ENCODE measurements around the gene FUT4.
"Not testable (repeated sequence)": the region's sequence is repeated elsewhere in the genome, so short reads cannot be mapped to it uniquely, and the experiment has no call there.

FUT4 gene

DNA sequence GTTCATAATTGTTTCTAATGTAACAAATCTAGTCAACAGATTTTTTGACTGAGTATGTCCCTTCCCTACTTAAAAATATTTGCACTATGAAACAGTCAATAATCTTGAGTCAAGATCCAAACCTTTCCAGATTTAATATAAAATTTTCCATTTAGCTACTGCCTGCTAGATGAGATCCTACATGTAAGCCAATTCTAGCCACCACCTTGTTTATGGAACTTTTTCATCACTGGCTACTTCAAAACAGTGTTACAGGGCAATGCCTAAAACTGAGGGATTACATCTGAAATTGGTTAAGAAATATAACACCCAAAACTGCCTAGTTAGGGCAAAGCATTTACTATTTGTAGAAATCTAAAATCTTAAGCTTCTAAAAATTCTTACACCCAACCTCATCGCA is 10.5 kb upstream of the FUT4 start:
- no peak for DNase-seq

DNA sequence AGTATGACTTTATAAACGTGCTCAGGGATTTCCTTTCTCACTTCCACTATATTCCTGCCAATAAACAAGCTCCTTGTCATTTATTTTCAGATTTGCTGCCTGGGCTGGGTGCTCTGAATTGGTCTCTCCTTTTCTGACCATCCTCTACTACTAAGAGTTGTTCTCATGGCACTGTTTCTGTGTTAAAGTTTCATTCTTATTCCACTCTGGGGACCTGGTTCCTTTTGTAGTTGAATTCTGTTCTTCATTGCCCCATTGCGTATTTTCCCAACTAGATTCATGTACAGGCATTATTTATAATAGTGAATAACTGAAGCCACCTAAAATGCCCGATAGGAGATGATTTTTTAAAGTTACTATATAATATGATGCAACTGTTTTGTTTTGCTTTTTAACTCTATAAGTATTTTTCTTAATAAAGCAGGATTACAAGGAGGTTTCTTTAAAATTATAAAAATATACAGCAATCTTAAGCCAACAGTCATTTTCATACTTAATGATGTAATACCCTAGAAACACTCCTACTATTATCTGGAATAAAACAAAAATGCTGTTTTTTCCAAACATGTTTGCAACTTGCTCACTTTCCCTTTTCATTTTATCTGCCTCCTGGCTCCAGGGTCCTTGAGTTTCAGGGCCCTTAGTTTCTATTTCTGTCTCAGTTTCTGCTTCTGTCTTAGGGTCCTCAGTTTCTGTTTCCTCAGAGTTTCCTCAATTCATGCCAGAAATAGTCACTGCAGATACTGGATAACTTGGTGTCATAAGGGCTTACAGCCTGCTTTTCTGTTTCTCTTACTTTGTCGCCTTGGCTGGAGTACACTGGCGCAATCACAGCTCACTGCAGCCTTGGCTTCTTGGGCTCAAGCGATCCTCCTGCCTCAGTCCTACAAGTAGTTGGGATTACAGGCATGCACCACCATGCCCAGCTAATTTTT is 9.8 kb upstream of the FUT4 start:
- peak; percentile 51 to 72 (median 65) for DNase-seq

DNA sequence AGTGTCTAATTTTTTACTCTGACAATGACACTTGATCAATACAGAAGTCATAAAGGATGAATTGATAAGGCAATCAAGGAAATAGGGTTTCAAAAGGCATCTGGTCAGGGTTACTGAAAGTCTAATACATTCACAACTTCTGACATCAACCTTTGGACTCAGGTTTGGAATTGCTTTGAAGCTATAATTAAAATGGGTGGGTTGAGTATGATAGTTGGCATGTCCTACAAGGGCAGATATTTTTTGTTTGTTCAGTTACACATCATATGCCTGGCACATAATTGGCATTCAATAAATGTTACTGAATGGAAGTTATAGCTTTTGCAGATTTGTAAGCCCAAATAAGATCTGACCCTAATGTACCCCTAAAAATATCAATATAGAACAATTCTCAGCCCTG is 7.3 kb upstream of the FUT4 start:
- DNase-seq: no peak

DNA sequence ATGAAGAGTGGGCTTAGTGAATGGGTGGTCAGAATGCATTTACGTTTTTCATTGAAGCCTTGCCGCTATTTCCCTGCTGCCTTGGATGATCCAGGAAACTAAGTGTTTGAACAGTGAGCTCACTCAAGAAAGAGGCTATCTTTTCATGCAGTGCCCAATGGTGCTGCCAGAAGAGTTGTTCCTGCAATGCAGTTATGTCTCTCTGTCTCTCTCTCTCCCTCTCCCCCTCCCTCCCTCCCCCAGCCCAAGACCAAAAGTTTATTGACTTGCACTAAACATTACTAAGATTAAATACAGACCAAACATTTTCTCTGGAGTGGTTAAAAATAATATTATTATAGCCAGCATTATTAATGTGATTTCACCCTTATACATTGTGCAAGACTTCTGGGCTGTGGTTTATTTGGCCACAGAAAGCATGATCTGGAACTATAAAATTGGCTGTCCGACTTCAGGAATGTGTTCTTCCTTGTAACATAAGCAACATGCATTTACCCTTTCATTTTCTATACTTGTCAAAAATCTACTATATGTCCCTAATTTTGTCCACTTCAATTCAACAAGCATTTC is 6.6 kb upstream of the FUT4 start:
- DNase-seq: peak in 3 of 4 experiments; percentile 25 to 47 (median 35)

DNA sequence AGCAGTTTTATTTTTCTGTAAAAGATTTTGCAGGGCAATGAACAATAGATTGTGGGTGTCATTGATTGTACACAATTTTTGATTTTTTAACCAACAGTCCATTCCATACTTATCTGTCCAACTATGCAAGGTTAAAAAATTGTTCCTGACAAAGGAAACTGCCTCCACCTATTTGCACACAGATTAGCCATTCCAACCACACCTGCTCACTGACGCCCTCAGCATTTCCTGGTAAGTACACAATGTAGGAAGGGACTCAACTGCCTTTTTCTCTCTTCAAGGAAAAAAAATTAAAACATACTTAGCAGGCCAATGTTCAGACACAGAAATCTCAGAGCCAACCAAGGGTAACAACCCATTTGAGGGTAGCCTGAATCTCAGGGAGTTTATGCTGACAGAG is 4.3 kb upstream of the FUT4 start:
- DNase-seq: no peak

DNA sequence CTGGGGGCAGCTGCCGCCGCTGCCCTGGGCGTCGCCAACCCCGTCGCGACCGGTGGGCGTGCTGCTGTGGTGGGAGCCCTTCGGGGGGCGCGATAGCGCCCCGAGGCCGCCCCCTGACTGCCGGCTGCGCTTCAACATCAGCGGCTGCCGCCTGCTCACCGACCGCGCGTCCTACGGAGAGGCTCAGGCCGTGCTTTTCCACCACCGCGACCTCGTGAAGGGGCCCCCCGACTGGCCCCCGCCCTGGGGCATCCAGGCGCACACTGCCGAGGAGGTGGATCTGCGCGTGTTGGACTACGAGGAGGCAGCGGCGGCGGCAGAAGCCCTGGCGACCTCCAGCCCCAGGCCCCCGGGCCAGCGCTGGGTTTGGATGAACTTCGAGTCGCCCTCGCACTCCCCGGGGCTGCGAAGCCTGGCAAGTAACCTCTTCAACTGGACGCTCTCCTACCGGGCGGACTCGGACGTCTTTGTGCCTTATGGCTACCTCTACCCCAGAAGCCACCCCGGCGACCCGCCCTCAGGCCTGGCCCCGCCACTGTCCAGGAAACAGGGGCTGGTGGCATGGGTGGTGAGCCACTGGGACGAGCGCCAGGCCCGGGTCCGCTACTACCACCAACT is 1.0 kb downstream of the FUT4 start:
- peak in 3 of 4 experiments; percentile 28 to 57 (median 34) for DNase-seq

DNA sequence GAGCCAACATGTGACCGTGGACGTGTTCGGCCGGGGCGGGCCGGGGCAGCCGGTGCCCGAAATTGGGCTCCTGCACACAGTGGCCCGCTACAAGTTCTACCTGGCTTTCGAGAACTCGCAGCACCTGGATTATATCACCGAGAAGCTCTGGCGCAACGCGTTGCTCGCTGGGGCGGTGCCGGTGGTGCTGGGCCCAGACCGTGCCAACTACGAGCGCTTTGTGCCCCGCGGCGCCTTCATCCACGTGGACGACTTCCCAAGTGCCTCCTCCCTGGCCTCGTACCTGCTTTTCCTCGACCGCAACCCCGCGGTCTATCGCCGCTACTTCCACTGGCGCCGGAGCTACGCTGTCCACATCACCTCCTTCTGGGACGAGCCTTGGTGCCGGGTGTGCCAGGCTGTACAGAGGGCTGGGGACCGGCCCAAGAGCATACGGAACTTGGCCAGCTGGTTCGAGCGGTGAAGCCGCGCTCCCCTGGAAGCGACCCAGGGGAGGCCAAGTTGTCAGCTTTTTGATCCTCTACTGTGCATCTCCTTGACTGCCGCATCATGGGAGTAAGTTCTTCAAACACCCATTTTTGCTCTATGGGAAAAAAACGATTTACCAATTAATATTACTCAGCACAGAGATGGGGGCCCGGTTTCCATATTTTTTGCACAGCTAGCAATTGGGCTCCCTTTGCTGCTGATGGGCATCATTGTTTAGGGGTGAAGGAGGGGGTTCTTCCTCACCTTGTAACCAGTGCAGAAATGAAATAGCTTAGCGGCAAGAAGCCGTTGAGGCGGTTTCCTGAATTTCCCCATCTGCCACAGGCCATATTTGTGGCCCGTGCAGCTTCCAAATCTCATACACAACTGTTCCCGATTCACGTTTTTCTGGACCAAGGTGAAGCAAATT is 1.8 kb downstream of the FUT4 start:
- peak; percentile 24 to 52 (median 40) for DNase-seq

DNA sequence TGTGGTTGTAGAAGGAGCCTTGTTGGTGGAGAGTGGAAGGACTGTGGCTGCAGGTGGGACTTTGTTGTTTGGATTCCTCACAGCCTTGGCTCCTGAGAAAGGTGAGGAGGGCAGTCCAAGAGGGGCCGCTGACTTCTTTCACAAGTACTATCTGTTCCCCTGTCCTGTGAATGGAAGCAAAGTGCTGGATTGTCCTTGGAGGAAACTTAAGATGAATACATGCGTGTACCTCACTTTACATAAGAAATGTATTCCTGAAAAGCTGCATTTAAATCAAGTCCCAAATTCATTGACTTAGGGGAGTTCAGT is 2.4 kb downstream of the FUT4 start:
- DNase-seq: no peak

DNA sequence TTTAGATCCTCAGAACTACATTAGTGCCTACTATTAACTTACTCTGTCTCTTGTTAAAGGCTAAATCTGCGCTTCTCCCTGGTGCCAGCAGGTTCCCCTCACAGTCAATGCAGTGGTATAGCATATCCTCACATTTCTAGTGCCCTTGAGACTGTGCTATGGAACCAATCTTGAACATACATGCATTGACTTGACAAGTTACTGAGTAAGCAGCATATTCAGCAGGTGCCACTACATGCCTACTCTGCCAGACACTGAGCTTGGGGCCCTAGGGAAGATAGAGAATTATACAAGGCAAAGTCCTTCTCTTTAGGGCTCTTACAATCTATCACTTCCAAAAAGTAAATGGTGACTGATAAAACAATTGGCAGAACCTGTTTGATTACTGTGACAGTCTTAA is 3.2 kb downstream of the FUT4 start:
- peak in 2 of 4 experiments; percentile 26 to 29 for DNase-seq

DNA sequence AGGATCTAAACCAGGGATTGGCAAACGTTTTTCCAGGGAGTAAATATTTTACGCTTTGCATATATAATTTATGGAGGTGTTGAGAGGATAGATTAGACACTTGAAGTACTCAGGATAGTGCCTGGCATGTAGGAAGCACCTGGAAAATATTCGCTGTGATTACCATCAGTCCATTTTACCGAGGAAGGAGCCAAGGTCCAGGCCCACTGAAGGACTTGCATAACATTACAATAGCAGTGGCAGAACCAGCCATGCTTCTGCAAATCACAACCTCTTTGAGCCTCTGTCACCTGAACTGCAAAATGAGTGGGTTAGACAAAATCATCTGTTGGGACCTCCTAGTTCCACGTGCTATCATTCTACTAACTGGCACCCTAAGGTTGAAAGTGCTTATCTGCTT is 5.4 kb downstream of the FUT4 start:
- DNase-seq: no peak

DNA sequence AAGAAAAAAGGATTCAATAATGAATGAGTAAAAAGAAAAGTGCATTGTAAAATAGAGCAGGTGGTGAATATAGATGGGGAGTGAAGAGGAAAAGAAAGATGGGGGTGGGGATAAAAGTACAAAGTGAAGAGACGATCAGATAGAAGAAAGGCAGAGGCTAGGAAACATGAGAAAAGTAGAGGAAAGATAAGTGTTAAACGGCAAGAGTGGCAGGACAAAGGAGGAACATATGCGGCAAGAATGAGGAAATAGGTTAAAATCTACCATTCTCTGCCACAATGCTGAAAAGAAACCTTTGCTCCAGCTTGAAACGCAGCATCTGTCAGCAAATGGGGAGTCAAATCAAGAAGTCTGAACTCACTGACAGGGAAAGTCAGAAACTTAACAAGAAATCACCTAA is 6.8 kb downstream of the FUT4 start:
- peak; percentile 35 to 68 (median 48) for DNase-seq

DNA sequence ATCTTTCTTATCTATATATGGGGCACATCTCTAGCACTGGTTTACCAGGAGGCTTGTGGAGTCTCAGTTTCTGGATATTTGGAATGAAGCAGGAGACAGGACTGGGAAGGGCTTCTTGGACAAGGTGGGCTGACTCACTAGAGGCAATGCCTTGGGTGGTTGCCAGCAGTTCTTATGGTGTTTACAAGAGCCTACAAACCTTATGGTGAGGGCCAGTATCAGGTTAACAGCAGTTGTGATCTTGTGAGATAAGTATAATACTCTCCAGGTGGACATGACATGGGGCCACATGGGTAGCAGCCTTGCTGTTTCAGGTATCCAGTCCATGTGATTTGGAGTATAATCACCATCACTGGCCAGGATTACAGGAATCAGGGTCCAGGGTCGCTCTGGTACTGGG is 10.2 kb downstream of the FUT4 start:
- DNase-seq: no peak

DNA sequence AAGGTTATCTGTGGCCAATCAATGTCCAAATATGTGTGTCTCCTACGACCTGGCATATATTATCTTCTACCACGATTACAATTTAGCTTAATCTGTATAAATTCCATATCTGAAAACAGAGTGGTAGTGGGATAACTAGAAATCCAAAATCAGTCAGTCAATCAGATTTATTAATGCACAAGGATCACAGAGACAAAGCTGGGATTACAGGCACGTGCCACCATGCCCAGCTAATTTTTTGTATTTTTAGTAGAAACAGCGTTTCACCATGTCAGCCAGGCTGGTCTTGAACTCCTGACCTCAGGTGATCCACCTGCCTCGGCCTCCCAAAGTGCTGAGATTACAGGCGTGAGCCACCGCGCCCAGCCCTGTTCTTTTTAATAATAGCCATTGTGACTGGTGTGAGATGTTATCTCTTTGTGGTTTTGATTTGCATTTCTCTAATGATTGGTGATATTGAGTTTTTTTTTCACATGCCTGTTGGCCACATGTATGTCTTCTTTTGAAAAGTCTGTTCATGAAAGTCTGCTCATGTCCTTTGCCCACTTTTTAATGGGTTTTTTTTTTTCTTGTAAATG is 12.1 kb downstream of the FUT4 start:
- not testable (repeated sequence) for DNase-seq

DNA sequence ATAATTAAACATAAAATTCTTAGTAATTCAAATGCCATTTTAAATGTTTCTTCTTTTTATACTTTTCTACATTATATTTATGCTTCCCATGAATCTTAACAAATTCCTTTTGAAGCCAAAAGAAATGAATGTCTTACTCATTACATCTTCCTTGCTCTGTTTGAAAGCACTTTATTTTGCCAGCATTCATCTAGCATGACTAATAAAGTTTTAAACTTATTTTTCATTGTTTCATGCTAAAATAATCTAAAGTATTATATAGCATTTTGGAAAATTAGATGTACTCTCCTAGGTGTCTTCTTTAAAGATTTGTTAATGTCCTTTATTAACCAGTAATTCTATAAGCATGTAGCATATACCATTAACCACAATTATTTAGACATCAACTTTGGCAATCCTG is 13.7 kb downstream of the FUT4 start:
- no peak for DNase-seq

DNA sequence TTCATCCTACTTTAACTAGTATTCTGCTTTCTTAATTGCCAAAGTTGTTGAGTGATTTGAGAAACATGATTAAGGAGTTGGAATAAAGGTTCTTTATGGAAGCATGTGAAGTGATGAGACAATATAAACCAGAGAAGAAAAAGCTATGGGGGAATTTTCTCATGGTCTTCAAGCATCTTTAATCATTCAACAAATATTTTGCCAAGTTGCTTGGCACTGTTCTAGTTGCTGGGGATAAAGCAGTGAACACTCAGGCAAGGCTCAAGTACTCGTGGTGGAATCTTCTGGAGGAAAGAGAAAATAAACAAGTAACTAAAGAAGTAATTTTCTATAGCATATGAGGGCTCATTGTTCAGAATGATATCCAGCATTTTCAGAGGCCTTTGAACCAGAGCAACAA is 14.3 kb downstream of the FUT4 start:
- DNase-seq: no peak

DNA sequence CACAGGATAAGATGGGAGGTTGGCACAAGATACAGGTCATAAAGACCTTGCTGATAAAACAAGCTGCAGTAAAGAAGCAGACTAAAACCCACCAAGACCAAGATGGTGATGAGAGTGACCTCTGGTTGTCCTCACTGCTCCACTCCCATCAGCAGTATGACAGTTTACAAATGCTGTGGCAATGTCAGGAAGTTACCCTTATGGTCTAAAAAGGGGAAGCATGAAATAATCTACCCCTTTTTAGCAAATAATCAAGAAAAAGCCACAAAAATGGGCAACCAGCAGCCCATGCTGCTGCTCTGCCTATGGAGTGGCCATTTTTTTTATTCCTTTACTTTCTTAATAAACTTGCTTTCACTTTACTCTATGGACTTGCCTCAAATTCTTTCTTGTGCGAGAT is 14.7 kb downstream of the FUT4 start:
- DNase-seq: peak; percentile 72 to 89 (median 78)

DNA sequence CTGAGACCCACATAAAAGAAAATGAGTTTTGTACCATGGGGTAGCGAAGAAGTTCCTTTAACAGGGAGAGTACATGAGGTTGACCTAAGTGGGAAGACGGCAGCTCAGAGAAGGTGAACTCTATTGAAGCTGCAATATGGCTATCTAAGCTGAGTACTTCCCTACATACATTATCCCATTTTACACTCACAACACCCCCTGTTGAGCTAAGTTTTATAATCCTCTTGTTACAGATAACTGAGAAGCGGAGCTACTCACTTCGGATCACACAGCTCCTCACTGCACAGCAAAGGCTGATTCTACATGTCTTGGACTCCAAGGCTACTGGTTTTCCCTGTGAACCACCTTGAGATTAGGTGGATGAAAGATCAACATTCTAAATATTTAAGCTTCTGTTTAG is 15.2 kb downstream of the FUT4 start:
- DNase-seq: no peak

DNA sequence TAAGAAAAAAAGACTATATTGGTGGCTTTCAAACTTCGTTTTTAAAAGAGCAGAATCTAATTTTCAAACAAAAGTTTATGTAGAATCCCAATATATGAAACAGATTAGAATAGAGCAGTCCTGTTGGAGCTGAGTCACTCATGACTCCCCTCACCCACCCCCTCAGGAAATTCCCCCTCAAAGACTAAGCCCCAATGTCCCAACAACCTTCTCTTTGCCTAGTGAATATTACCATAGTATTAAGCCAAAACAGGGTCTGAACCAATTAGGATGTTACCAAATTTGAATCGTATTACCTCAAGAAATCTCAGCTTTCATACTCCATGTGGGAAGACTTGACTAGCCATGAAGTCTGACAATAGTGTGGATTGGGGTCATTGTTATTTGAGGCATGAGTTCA is 15.6 kb downstream of the FUT4 start:
- no peak for DNase-seq

DNA sequence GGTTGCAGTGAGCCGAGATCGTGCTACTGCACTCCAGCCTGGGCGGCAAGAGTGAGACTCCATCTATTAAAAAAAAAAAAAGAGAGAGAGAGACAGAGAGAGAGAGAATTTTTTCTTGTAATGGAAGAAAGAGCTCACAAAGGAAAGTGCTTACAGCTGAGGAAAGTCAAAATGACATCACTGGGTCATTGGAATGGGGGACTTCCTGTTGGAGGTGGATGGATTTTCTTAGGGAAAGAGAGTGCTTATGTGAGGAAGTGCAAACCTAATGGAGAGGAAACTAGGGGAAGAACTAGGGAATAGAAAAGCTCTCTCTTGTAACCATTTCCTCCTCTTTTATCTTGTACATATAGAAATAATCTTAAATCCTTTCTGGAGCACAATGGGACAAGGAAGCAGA is 17.1 kb downstream of the FUT4 start:
- peak in 1 of 4 experiments; percentile 30 for DNase-seq

DNA sequence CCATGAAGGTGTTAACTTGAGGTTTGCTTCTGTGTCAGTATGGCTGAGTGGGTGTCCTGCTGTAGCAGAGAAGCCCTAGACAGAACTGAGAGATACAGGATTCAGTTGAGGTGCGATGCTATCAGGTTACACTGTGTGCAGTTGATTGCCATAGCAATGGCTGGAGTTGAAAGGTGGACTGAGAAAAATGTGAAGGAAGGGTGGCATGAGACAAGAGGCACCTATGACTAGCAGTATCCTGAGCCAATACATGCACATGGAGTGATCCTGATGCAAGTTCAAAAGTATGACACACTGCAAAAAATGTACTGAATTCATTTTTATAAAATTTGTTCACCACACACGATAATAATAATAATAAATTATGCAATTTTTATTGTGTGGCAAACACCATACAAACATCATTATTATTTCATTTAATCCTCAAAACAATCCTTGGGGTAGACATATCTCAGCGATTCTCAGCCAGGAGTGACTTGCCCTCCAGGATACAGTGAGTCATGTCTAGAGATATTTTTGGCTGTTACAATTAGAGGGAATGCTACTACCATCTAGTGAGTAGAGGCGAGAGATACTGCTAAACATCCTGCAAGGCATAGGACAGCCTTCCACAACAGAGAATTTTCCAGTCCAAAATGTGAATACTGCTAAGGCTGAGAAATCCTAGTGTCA is 19.6 kb downstream of the FUT4 start:
- peak in 2 of 4 experiments; percentile 41 to 42 for DNase-seq

DNA sequence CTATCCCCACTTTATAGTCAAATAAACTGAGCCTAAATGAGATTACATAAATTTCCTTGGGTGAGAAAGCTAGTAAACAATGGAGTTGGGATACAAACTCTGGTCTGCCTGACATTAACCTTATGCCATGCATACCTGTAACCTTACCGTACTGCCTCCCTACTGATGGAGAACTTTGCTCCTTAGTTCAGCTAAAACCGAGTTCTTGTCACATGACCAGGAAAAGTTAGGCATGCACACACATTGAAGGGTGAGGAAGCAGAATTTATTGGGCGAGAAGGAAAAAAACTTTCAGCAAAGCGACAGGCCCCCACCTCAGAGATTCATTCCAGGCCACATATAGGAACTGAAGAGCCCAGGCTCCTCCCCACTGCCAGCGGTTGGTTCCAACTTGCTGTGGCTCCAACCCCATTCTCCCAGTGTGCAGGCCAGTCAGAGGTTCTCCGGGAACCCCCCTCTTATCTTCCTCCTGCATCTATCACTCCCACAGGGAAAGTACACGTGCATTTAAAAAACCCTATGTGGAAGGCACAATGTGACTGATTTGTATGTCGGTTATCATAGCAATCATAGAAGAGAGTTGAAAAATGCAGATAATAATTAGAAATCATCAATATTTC is 20.2 kb downstream of the FUT4 start:
- DNase-seq: peak in 2 of 4 experiments; percentile 32 to 52
